Activated T-cell treated with anti-CD3 and anti-CD28 coated beads for 24 hours (primary cell): ENCODE measurements around the gene RET.
"Not testable (repeated sequence)": the region's sequence is repeated elsewhere in the genome, so short reads cannot be mapped to it uniquely, and the experiment has no call there.

Source experiments
- DNase-seq: peaks from one replicate; pipeline ENCODE4 v3.0.0-alpha.2; 2020; ENCODE audit warnings: low read depth

The RET gene

DNA sequence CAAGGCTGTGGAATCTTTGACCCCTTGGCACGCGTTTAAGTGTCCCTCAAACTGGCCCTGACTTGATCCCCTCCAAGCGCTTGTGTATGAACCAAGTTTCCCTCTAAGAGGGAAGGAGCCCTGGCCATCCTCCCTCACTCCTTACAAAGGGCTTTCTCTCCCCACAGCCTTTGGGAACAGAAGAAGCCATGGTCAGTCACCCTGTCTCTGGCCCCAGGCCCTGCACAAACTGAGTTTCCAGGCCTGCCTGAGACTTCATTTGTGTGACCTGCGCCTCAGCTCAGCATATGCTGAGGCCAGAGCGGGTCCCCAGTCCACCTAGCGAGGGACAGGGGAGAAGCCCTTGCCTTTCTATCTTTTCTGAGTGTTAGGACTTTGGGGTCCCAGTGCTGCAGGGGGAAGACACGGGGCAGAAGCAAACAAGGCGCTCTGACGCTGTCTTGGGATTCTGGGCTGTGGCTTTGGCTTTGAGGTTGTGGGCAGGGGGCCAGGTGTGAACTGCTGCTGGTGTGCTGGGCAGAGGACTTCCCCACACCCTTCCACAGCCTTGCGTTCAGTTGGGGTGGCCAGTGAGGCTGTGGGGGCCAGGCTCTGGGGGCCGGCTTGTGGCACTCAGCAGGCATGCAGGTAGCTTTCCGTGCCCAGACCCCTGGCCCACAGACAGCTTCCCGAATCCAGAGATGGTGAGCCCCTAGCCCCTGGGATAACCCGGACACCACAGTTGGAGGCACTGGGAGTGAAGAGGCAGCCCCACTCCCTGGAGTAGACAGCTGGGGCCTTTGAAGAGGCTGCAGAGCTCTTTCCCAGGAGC lies 1.5 kb downstream of the RET start:
- no peak for DNase-seq

DNA sequence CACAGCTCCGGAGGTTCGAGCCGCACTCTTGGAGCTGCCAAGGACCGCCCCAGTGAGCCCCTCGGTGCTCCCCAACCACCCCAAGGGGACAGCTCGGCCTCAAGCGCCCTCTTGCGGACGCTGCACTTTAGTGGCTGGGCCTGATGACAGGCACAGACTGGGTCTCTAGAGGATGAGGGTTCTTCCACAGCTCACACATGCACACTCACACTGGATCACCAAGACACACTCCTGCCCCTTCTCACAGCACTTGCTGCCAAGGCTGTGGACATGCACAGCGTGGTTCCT lies 2.1 kb downstream of the RET start:
- DNase-seq = peak; percentile 6

DNA sequence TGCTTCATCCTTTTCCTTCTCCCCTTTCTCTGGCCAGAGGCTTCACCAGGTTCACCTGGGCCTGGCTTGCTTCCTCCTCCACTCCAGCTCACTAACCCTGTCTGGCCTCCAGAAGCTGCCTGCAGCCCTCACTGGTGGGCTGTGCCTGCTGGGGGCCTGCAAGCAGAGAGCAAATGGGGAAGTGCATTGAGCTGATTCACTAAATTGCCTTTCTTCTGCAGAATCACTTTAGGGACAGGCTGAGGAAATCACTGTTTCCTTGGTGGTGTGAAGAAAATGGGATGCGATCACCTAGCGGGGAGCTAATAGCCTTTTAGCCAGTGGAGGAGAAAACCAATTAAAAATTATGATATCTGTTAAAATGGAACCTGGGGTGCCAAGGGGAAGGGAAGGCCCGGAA lies 3.0 kb downstream of the RET start:
- DNase-seq = no peak

DNA sequence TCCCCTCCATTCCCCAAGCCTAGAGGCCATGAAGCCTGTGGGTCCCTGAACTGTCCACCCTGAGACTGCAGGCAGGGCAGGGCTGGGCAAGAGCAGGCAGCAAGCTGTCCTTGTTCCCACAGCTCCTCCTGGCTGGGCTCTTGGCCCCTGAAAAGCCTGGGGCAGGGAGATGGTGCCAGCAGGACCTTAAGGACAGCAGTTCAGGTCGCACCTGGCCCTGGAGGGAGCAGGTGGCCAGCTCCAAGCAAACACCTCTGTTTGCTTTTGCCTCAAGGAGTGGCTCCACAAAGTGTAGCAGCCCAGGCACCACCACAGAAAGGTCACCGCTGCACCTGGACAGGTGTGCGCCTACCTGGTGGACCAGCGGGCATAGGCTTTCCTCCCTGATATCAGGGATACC lies 5.2 kb downstream of the RET start:
- DNase-seq = no peak

DNA sequence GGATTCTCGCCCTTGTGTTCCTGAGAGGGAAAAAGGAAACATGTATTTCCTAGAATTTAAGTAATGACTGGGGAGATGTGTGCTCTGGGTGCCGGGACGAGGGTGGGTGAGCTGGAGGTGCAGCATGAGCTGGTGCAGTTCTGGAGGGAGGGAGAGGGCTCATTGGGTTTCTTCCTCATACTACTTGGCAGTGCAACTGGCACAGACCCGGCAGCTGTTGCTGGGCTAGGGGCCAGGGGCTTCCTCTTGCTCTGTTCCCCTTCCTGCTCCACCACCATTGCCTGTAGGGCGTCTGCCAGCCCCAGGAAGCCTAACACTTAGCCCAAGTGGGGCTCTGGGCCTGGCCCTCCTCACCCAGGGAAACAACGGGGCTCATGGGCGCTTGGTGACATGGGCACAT lies 5.9 kb downstream of the RET start:
- DNase-seq = no peak

DNA sequence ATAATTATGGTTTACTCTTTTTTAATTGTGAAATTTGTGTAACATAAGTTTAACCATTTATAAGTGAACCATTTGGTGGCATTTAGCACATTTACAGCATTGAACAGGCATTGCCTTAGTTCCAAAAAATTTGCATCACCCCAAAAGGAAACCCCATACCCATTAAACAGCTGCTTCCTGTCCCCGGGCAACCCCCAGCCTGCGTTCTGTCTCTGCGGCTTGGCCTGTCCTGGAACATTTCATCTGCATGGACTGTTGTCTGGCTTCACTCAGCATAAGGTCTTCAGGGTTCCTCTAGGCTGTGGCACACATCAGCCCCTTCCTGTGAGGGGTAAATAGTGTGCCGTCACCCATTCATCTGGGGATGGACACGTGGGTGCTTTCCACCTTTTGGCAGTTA lies 6.9 kb downstream of the RET start:
- DNase-seq = no peak

DNA sequence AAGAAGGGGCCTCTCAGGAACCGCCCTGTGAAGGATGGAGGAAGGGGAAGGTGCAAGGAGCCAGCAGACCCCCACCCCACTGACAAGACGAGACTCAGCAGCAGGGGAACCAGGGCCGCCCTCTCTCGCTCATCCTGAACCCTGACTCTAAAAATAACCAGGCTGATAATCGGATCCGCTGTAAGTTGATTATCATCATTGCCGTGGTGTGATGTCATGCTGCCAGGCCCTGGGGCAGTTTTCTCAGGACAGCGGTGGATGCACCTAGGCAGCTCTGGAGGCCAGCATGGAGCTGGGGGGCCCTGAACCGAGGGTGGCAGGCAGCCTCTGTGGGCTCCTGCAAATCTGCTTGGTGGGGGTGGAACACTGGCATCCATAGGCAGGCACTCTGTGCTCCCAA lies 7.9 kb downstream of the RET start:
- DNase-seq = no peak

DNA sequence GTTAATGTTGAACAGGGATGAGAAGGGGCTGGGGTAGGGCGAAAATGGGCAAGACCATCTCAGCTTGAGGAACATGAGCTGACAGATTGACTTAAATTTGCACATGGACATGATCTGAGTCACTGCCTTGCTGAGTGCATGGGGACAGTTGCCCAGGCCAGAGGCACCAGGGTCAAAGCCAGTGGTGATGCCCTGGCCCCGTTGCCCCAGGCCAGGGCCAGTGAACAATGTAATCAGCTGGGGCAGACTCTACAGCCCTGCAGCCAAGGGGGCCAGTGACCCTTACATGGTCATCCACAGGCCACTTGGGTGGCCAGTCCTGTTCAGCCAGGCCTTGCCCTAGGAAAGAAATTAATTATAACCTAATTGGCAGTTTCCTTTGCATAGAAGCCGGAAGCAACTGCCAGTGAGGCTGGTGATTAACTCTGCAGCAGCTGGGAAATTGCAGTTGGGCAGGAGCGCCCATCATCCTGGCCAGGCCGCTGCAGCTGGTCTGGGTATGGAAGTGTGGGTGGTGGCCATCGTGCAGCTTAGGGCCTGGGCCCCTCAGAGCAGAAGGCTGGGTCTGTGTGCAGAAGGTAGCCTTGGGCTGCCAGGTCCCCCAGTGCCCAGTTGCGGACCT lies 9.6 kb downstream of the RET start:
- no peak for DNase-seq

DNA sequence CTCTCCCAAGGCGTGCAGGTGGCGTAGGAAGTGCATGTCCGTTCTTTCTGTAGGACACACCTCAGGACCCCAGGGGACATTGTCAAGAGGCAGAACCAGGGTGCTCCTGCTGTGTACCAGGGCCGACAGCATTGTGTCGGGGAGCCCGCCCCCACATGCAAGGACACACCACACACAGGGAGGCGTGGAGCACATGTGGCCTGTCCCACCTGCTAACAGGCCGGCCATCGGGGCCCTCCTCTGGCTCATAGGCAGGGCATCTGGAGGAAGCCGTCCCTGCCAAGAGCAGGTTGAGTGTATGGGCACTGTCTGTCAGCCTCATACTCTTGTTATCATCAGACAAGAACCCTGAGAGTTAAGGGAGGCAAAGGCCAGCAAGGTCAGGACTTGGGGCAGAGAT lies 12.7 kb downstream of the RET start:
- DNase-seq = no peak

DNA sequence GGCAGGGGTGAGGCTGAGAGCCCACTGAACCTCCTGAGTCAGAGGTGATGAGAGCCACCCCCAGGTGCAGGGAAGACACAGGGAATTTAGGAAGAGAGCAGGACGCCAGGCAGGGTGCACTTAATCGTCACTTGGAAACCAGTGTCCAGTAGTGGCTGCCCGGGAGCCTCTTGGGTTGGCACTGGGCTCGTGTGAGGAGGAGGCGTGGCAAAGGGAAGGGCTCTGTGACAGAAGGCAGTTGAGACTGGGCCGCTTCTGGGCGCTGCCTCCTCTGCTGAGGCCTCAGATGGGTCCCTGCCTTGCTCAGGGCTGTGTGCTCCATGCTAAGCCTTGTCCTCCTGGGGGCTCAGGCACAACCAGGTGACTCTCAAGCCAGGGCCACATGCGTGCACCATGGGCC lies 13.3 kb downstream of the RET start:
- DNase-seq = no peak

DNA sequence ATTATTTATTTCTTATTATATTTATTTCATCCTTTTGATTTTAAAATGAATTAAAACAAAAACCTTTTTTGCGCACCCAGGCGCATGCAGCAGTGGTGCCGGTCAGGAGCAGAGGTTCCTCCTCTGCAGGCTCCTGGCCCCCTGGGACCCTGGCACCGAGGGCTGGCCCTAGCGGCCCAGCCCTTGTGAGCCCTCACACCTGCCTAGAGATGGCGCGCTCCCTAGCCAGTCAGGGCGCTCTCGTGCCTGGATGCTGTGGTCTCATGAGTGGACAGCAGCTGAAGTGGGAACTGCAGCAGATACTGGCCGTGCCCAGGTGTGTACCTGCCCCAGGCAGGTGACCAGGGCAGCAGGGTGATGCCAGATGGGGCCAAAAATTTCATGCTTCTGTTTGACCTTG lies 13.8 kb downstream of the RET start:
- DNase-seq = no peak

DNA sequence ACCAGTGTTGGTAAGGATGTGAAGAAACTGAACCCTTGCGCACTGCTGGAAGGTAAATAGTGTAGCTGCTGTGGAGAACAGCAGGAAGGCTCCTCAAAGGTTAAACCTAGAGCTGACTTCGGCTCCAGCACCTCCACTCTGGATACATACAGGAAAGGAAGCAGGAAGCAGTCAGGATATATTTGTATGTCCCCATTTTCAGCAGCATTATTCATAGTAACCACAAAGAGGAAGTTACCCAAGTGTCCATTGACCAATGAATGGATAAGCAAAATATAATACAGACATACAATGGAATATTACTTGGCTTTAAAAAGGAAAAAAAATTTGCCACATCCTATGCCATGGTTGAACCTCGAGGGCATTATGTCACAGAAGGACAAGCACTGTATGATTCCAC lies 15.0 kb downstream of the RET start:
- DNase-seq = no peak

DNA sequence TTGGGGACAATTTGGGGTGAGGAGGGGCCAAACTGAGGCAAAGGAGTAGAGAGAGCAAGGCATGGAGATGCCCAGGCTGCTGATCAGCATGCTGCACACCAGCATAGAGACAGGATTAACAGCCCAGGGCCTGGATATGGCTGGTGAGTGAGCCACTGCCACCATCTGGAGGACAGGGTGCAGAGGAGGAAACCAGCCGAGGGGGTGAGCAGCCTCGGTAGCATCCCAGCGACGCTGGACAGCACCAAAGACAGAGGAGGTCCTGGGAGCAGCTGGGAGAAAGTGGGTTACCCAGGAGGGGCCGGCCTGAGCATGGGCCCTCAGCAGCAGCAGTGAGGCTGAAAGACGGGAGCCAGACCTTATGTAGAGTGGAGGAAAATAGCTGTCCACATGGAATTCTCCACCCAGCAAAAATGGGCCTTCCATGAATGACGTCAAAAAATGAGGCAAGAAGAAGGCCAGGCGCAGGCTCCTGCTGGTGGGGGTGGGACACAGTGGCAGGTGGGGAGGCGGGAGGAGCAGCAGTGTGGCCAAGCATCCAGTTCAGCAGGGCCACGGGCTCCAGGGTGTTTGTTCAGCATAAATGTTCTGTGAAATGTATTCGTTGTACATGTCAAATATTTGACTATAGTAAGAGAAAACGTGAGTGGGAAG lies 16.7 kb downstream of the RET start:
- DNase-seq = no peak

DNA sequence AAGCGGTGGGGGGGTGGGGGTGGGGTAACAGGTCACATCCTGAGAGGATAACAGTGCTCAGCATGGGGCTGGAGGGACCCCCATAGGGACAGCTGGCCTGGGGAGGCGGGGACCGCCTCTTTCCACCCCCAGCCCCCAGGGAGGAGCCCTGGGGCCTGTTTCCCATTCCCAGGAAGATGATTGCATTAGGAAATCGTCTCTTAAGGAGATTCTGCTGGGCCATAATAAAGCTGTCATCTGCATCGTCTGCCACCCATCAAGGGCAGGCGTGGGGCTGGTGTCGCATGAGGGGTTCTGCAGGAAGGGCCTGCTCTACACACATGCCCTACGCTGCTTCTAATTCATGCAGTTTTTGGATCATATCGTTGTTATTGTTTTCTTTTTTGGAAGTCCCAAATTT lies 17.2 kb downstream of the RET start:
- DNase-seq = no peak

DNA sequence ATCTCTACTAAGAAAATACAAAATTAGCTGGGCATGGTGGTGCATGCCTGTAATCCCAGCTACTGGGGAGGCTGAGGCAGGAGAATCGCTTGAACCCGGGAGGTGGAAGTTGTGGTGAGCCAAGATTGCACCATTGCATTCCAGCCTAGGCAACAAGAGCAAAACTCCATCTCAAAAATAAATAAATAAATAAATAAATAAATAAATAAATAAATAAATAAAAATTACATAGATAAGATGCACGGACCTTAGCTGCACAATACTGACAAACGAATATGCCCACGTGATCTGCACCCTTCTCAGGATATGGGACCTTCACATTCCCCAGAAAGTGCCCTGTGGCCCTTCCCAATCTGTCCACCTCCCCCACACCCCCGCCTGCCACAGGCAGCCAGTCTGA lies 22.5 kb downstream of the RET start:
- not testable (repeated sequence) for DNase-seq

DNA sequence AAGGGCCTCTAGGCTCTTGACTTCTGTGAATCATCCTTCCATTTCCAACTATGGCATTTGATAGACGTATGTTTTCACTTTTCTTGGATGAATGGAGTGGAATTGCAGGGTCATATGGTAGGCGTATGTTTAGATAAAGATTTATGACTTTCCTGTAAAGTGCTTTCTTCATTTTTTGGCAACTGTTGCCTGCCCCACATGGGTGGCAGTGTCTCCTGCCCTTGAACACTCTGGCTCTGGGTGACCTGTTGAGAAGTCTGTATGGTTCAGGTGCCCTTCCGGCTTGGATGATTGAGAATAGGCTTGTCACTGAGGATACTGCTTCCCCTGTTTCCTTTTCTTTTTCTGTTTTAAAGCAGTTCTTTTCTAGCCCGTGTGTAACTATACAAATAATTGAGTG lies 23.1 kb downstream of the RET start:
- DNase-seq = no peak

DNA sequence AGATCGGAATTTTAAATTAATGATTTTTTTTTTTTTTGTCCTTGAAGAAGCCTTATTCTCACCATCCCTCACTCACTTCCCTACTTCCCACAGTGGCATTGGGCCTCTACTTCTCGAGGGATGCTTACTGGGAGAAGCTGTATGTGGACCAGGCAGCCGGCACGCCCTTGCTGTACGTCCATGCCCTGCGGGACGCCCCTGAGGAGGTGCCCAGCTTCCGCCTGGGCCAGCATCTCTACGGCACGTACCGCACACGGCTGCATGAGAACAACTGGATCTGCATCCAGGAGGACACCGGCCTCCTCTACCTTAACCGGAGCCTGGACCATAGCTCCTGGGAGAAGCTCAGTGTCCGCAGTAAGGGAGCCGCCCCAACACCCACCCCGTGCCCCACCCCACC lies 23.5 kb downstream of the RET start:
- no peak for DNase-seq

DNA sequence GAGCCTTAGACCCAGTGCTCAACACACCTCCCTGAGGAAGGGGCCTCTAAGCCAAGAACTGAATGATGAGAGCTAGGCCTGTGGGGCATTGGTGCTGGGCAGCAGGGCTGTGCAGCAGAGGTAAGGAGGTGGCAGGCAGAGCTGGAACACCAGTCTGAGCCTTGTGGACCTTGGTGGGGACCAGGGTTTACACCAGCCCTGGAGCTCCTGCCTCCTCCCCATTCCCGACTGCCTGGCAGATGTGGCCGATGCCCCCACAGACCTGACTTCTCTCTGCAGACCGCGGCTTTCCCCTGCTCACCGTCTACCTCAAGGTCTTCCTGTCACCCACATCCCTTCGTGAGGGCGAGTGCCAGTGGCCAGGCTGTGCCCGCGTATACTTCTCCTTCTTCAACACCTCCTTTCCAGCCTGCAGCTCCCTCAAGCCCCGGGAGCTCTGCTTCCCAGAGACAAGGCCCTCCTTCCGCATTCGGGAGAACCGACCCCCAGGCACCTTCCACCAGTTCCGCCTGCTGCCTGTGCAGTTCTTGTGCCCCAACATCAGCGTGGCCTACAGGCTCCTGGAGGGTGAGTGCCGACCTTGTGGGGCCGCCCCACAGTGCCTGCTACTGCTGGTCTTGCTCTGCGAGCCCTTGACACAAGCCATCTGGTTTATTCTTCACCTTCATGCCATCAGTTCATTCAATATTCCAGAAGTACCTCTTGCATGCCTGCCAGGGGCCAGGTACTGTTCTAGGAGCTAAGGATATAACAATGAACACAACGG lies 25.4 kb downstream of the RET start:
- DNase-seq = no peak

DNA sequence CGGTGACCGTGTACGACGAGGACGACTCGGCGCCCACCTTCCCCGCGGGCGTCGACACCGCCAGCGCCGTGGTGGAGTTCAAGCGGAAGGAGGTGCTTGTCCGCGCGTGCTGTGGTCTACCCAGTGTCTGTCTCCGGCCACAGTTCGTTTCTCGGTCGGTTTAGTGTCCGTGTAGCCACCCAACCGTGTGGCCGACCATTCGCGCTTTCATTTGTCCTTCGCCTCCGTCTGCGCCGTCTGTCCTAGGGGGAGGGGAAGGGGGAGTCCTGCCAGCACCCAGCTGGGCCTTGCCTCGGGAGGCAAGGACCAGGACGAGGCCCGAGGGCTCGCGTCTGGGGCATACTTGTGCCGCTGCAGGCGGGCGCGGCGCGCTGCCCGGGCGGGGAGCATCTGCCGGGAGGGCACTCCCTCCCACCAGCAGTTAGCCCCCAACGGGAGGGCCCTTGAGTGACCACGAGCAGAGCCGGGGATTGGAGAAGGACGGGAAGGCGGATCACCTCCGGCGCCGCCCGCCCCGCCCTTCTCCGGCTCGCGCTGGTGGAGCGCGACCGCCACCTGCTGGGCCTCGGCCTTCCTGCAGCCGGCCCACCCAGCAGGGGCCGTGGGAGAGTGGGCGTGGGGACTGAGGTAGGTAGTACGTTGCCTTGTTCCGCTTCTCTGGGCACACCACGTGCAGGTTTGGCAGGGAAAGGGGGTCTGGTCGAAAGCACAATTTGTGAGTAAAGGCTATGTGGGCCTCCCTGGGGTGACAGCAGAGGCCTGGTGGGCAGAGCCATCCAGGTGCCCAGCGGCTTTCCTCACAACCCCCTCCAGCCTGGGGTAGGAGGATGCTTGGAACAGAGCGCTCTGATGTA lies 28.5 kb downstream of the RET start:
- peak; percentile 75 for DNase-seq

DNA sequence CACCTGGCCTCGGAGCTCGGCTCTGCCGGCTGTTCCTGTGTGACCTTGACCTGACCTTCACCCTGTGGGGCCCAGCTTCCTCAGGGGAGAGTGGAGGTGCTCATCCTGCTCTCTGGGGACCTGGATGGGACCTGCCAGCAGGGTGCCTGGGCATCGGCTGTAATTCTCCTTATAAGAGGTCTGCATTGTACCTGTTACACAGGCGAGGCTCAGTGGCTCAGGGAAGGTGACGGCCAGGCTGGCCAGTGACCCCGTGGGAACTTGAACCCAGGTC lies 29.0 kb downstream of the RET start:
- DNase-seq = no peak

DNA sequence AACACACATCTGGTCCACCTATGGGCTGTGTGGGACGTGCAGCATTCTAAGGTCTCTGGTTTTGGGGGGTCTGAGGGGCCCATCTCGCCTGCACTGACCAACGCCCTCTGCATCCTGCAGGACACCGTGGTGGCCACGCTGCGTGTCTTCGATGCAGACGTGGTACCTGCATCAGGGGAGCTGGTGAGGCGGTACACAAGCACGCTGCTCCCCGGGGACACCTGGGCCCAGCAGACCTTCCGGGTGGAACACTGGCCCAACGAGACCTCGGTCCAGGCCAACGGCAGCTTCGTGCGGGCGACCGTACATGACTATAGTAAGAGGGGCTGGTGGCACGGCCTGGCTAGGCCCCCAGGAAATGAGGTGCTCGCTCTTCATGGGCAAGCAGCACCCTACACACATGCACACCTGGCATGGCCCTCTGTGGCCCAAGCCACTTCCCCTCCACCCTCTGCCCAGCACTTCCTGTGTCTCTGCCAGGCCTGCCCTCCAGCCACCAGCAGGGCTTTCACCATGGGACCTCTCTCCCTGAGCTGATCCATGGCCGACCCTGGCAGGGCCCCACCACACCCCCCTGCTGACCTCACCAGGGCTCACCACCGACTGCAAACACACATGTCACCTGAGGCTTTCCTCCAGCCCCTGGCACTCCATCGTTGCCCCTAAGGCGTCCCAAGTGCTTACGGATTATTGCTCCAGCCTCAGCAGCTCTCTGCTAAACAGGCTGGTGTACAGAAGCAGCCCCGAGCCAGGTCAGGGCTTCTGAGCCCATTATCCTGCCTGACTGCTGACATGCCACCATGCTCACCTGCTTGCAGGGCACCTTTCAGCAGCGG lies 29.6 kb downstream of the RET start:
- no peak for DNase-seq
